HepG2 (cell line): ENCODE results near the gene STMN3. TPM values are rescaled to one million over a fixed set of nuclear protein-coding genes. Genes with fewer than 3 reads are reported as not detected.
A peak's percentile ranks its signal among the peaks of the same experiment; 100 is the strongest.

ENCODE experiments used
- ATF4 ChIP-seq, 2 experiments: fragments of 450-650 bp in 1 of 2; sonication (generic) in 1 of 2; formaldehyde crosslinking; IDR thresholded peaks; 2 replicates each; pipeline versions ENCODE4 v1.5.0 to v1.8.0; 2020 to 2022; ENCODE audit warnings: mild to moderate bottlenecking in 1 of 2, missing genetic modification reagents in 1 of 2
- FOXO1 ChIP-seq: sonication (generic); formaldehyde crosslinking; IDR thresholded peaks from 2 replicates; pipeline ENCODE4 v1.4.0; 2020; ENCODE audit warnings: missing genetic modification reagents
- GATAD1 ChIP-seq: IDR thresholded peaks from 2 replicates; pipeline ENCODE4 v1.6.1; 2016; ENCODE audit warnings: missing genetic modification reagents, missing compliant biosample characterization
- HES4 ChIP-seq: sonication (generic); formaldehyde crosslinking; IDR thresholded peaks from 2 replicates; pipeline ENCODE4 v1.9.0; 2021; ENCODE audit warnings: mild to moderate bottlenecking, missing genetic modification reagents, borderline replicate concordance
- HNRNPH1 ChIP-seq: fragments of 200-400 bp; formaldehyde crosslinking; optimal IDR thresholded peaks from 2 replicates; pipeline ENCODE3; 2017; ENCODE audit warnings: mild to moderate bottlenecking, low read depth, low read length
- HNRNPL ChIP-seq: fragments of 200-400 bp; formaldehyde crosslinking; IDR thresholded peaks from 2 replicates; pipeline ENCODE4 v1.6.1; 2017; ENCODE audit warnings: mild to moderate bottlenecking, low read depth, low read length
- IRF9 ChIP-seq: sonication (generic); formaldehyde crosslinking; IDR thresholded peaks from 2 replicates; pipeline ENCODE4 v1.8.0; 2022; ENCODE audit warnings: missing genetic modification reagents, mild to moderate bottlenecking, borderline replicate concordance
- KAT8 ChIP-seq: IDR thresholded peaks from 2 replicates; pipeline ENCODE4 v1.6.1; 2016; ENCODE audit warnings: missing genetic modification reagents, missing compliant biosample characterization
- KLF11 ChIP-seq: IDR thresholded peaks from 2 replicates; pipeline ENCODE4 v1.6.1; 2016; ENCODE audit warnings: missing compliant biosample characterization
- KMT2B ChIP-seq: IDR thresholded peaks from 2 replicates; pipeline ENCODE4 v1.6.1; 2016; ENCODE audit warnings: missing genetic modification reagents, missing compliant biosample characterization
- NFYC ChIP-seq: IDR thresholded peaks from 2 replicates; pipeline ENCODE4 v1.6.1; 2016; ENCODE audit warnings: missing genetic modification reagents, missing compliant biosample characterization
- PHF21A ChIP-seq: sonication (generic); formaldehyde crosslinking; IDR thresholded peaks from 2 replicates; pipeline ENCODE4 v1.5.0; 2020; ENCODE audit warnings: mild to moderate bottlenecking, missing genetic modification reagents
- RAD21 ChIP-seq: fragments of 450-650 bp; formaldehyde crosslinking; IDR thresholded peaks from 2 replicates; pipeline ENCODE4 v1.5.0; 2020; ENCODE audit warnings: mild to moderate bottlenecking
- SOX6 ChIP-seq, 2 experiments: fragments of 450-650 bp in 1 of 2; sonication (generic) in 1 of 2; formaldehyde crosslinking in 1 of 2; IDR thresholded peaks; 2 replicates each; pipeline versions ENCODE4 v1.4.0 to v1.6.1; 2017 to 2020; ENCODE audit warnings: antibody characterized with exemption in 1 of 2, mild to moderate bottlenecking in 1 of 2, missing genetic modification reagents in 1 of 2
- SSRP1 ChIP-seq: IDR thresholded peaks from 2 replicates; pipeline ENCODE4 v1.6.1; 2016; ENCODE audit warnings: control low read depth
- TBX3 ChIP-seq: fragments of 450-650 bp; IDR thresholded peaks from 2 replicates; pipeline ENCODE4 v1.6.1; 2017; ENCODE audit warnings: antibody characterized with exemption, mild to moderate bottlenecking, inconsistent platforms, borderline replicate concordance
- XRCC5 ChIP-seq: fragments of 200-400 bp; formaldehyde crosslinking; optimal IDR thresholded peaks from 2 replicates; pipeline ENCODE3; 2017; ENCODE audit warnings: mild to moderate bottlenecking, low read length
- YEATS4 ChIP-seq: sonication (generic); formaldehyde crosslinking; IDR thresholded peaks from 2 replicates; pipeline ENCODE4 v1.4.0; 2020; ENCODE audit warnings: missing genetic modification reagents, borderline replicate concordance
- ZBTB1 ChIP-seq: sonication (generic); formaldehyde crosslinking; IDR thresholded peaks from 2 replicates; pipeline ENCODE4 v1.4.0; 2020; ENCODE audit warnings: missing genetic modification reagents, borderline replicate concordance
- ZBTB42 ChIP-seq: sonication (generic); formaldehyde crosslinking; IDR thresholded peaks from 2 replicates; pipeline ENCODE4 v1.5.0; 2020; ENCODE audit warnings: mild to moderate bottlenecking, missing genetic modification reagents
- ZNF430 ChIP-seq: sonication (generic); formaldehyde crosslinking; IDR thresholded peaks from 2 replicates; pipeline ENCODE4 v1.9.0; 2021; ENCODE audit warnings: mild to moderate bottlenecking, missing genetic modification reagents
- ZNF773 ChIP-seq: sonication (generic); formaldehyde crosslinking; IDR thresholded peaks from 2 replicates; pipeline ENCODE4 v1.4.0; 2020; ENCODE audit warnings: missing genetic modification reagents, borderline replicate concordance
- ZNF781 ChIP-seq: sonication (generic); formaldehyde crosslinking; IDR thresholded peaks from 2 replicates; pipeline ENCODE4 v1.5.1; 2020; ENCODE audit warnings: borderline replicate concordance, mild to moderate bottlenecking, missing genetic modification reagents; ENCODE audit errors: not compliant biosample characterization
- polyA plus RNA-seq, 8 experiments: library from polyadenylated mRNA; depleted of rRNA in 3 of 8; stranded (reverse) in 7 of 8; unstranded in 1 of 8; fragments of >200 nt; fragmentation: Illumina TruSeq in 4 of 8; extraction: Trizol in 4 of 8; gene quantifications; 2 replicates each; pipeline versions ENCODE4 v1.2.1 to v1.2.3, GENCODE V29; 2011 to 2016; ENCODE audit warnings: low read depth in 4 of 8, missing spikeins in 1 of 8, mixed read lengths in 1 of 8; ENCODE audit not compliant: insufficient read depth in 1 of 8
- total RNA-seq, 5 experiments: library from RNA; depleted of rRNA; stranded (reverse); fragments of >200 nt; fragmentation: Illumina TruSeq; extraction: Trizol; gene quantifications; 2 replicates each; pipeline ENCODE4 v1.2.3, GENCODE V29; 2016; ENCODE audit warnings: low read depth in 1 of 5
- TF ChIP-seq, protein P1 (sequence below), 2 experiments: sonication (generic) in 1 of 2; formaldehyde crosslinking in 1 of 2; IDR thresholded peaks; 2 replicates each; pipeline versions ENCODE4 v1.5.1 to v1.6.1; 2011 to 2020; ENCODE audit warnings: borderline replicate concordance in 1 of 2, low read depth in 1 of 2, low read length in 1 of 2, mild to moderate bottlenecking in 1 of 2, missing genetic modification reagents in 1 of 2, moderate library complexity in 1 of 2
- TF ChIP-seq, protein P2 (sequence below): sonication (generic); formaldehyde crosslinking; IDR thresholded peaks from 2 replicates; pipeline ENCODE4 v1.4.0; 2020; ENCODE audit warnings: mild to moderate bottlenecking, missing genetic modification reagents

Gene STMN3
- total and polyA plus RNA-seq, 2 of the 13 experiments (the other 11 are each of a cell fraction or from before 2014, with no cell fraction given) = 21.0 to 48.3 TPM

GRCh38 chr20:63658749-63659187 is 5.5 kb upstream of the STMN3 start (continued):
- TF ChIP-seq ATF4 (CRISPR knock-in tag; IDR thresholded peaks at IDR 0.05) = no peak
- peak; percentile 36; the same call in 1 of the 2 replicates for TF ChIP-seq PHF21A
- no peak for TF ChIP-seq ZBTB42 (CRISPR knock-in tag)
- TF ChIP-seq HNRNPL = 0 out of 2 replicates have a peak, but pooled peaks have one; percentile 61
- TF ChIP-seq ZNF781 (CRISPR knock-in tag) = no peak
- TF ChIP-seq KLF11 (CRISPR knock-in tag) = no peak
- TF ChIP-seq SSRP1 (CRISPR knock-in tag) = 0 out of 2 replicates have a peak, but pooled peaks have one; percentile 53
- no peak for TF ChIP-seq SOX6 (IDR thresholded peaks at IDR 0.05)
- no peak for TF ChIP-seq SOX6 (CRISPR knock-in tag; IDR thresholded peaks at IDR 0.05)
- no peak for TF ChIP-seq HNRNPH1
- TF ChIP-seq HES4 (CRISPR knock-in tag) = peak; percentile 47; the same call in 1 of the 2 replicates
- no peak for TF ChIP-seq TBX3
- no peak for TF ChIP-seq NFYC
- no peak for TF ChIP-seq GATAD1 (CRISPR knock-in tag)
- TF ChIP-seq ZBTB1 (CRISPR knock-in tag) = no peak
- TF ChIP-seq XRCC5 = no peak
- no peak for TF ChIP-seq YEATS4 (CRISPR knock-in tag)
- TF ChIP-seq, protein P1, sequence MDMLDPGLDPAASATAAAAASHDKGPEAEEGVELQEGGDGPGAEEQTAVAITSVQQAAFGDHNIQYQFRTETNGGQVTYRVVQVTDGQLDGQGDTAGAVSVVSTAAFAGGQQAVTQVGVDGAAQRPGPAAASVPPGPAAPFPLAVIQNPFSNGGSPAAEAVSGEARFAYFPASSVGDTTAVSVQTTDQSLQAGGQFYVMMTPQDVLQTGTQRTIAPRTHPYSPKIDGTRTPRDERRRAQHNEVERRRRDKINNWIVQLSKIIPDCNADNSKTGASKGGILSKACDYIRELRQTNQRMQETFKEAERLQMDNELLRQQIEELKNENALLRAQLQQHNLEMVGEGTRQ (IDR thresholded peaks at IDR 0.05; ENCODE audit: low read depth, low read length) = no peak
- TF ChIP-seq, protein P1 (CRISPR knock-in tag; IDR thresholded peaks at IDR 0.05; ENCODE audit: borderline replicate concordance) = 0 out of 2 replicates have a peak, but pooled peaks have one; percentile 25
- TF ChIP-seq RAD21 (CRISPR knock-in tag) = no peak
- no peak for TF ChIP-seq IRF9 (CRISPR knock-in tag)
- no peak for TF ChIP-seq ZNF773 (CRISPR knock-in tag)
- TF ChIP-seq KAT8 (CRISPR knock-in tag) = no peak
- TF ChIP-seq ZNF430 = no peak
- TF ChIP-seq, protein P2, sequence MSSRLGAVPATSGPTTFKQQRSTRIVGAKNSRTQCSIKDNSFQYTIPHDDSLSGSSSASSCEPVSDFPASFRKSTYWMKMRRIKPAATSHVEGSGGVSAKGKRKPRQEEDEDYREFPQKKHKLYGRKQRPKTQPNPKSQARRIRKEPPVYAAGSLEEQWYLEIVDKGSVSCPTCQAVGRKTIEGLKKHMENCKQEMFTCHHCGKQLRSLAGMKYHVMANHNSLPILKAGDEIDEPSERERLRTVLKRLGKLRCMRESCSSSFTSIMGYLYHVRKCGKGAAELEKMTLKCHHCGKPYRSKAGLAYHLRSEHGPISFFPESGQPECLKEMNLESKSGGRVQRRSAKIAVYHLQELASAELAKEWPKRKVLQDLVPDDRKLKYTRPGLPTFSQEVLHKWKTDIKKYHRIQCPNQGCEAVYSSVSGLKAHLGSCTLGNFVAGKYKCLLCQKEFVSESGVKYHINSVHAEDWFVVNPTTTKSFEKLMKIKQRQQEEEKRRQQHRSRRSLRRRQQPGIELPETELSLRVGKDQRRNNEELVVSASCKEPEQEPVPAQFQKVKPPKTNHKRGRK (CRISPR knock-in tag) = peak; percentile 81; the same call in 1 of the 2 replicates
- TF ChIP-seq KMT2B = no peak
- TF ChIP-seq FOXO1 (CRISPR knock-in tag) = no peak
